Activated CD8-positive, alpha-beta memory T cell treated with anti-CD3 and anti-CD28 coated beads for 24 hours (primary cell): ENCODE results near the gene AK1.

Experiments used
- DNase-seq: peaks from one replicate; pipeline ENCODE4 v3.0.0-alpha.2; 2020

AK1 gene

DNA sequence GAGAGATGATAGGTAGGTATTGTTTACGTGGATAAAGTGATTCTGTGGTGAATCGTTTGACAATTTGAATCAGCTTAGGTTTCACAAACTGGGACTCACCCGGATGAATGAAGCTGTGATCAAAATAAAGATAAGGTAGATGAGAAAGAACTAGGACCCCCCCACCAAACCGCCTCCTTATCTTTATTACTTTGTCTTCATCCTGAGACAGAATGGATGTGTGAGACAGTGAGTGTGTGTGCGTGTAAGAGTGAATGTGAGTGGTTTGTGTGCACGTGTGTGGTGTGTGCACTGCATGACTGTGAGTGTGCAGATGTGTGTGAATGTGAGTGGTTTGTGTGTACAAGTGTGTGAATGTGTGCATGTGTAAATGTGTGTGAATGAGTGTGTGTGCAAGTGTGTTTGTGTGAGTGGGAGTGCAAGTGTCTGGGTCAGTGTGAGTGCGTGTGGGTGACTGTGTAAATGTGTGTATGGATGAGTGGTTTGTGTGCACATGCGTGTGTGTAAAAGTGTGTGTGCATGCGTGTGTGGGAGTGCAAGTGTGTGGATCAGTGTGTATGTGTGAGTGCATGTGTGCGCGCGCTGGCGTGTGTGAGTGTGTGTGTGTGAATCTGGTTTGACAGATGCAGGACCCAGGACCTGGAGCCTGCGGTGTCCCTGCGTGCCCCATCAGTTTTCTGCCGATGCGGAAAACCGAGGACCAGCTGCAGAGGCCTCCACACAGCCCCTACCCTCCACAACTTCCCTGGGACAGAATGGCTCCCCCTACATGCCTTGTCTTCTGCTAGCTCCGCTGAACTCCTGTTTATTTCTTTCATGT, 11.6 kb downstream of the AK1 start:
- DNase-seq, result no peak

DNA sequence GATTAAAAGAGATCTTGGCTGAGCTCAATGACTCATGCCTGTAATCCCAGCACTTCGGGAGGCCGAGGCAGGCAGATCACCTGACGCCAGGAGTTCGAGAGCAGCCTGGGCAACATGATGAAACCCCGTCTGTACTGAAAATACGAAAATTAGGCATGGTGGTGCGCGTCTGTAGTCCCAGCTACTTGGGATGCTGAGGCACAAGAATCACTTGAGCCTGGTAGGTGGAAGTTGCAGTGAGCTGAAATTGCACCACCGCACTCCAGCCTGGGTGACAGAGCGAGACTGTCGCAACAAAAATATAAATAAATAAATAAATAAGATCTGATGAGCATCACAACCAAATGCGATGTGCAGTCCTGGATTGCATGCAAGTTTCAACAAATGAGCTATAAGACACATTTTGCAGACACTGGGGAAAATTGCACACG, 14.3 kb downstream of the AK1 start:
- no peak for DNase-seq

DNA sequence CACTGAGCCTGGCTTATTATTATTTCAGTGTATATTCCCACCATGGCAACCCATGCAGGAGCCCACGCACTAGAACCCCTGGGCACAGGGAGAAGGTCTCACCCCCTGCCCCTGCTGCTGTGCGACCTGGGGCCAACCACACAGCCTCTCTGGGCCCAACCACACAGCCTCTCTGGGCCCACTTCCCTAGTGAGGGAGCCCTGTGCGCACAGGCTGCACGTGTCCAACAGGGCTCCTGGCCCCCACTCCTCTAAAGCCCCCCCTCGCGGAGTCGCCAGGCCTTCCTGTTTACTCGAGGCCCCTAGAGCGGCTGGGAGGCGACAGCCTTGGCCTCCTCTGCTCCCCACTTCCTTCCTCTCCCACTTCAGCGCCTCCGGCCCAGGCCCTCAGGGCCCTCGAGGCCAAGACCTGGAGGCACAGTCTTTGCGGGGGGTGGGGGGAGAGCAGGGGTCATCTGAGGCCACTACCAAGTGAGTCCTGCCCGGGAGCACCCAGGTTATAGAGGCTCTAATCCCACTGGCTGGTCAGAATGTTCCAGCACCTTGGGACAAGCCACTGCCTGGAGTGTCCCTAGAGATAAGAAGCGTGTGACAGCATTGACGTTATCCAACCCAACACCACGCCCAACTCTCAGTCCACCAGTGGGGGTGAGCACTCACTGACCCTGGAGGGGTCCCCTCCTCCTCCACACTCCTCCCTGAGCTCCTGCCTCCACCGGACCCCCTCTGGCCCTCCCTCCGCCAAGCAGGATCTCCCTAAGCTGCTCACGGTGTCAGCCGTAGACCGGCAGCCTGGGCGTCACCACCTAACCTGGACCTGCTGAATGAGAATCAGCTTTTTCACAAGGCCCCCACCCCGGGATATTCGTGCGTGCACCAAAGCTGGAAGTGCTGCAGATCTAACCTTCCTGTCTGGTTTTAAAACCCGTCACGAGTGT, 15.1 kb downstream of the AK1 start:
- peak; percentile 81 for DNase-seq

DNA sequence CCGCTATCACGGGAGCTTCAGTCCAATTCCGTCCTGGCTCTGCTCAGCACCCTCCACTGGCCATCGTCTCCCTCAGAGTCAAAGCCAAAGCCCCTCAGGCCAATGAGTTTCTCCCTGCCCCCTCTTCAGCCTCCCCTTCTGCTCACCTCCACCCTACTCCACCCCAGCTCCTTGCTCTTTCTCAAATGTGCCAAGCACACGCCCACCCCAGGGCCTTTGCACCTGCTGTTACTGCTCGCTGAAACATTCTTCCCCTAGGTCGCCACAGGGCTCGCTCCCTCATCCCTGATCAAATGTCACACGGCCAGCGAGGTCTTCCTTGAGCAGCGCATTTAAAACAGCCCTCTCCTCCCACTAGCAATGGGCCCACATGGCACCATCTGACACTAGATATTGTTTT, 16.7 kb downstream of the AK1 start:
- DNase-seq, result no peak

DNA sequence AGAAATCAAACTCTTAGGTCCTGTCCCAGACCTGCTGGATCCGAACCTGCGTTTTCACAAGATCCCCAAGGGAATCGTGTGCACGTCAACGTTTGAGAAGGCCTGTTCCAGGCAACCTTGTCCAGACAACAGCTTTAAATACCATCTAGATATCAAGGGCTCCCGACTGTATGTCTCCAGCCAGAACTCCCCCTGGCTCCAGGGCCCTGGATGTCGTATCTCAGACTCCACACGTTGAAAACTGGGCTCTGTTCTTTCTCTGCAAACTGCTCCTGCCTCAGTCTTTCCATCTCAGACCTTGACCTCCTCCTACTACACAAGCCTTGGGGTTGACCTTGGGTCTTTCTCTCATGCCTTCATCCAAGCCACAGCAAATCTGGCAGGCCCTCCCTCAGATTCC, 17.2 kb downstream of the AK1 start:
- DNase-seq, result no peak

DNA sequence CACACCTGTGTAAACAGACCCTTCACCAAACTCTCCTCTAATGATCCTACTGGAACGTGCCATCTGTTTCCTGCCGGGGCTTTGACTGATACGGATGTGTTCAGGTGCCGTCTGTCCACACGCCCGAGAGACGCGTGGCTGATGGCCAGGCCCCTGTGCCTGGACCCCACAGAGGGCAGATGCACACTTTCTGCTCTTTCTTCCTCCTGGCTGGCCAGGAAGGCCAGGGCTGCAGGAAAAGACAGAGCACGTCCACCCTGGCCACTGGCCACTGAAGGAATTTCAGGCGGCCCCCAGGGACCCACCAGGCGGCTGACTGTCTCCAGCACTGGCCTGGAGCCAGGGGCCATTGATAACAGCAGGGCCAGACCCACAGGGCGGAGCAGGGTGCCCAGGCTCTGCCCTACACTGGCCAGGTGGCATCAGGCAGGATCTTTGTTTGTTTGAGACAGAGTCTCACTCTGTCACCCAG, 19.4 kb downstream of the AK1 start:
- DNase-seq, result no peak

DNA sequence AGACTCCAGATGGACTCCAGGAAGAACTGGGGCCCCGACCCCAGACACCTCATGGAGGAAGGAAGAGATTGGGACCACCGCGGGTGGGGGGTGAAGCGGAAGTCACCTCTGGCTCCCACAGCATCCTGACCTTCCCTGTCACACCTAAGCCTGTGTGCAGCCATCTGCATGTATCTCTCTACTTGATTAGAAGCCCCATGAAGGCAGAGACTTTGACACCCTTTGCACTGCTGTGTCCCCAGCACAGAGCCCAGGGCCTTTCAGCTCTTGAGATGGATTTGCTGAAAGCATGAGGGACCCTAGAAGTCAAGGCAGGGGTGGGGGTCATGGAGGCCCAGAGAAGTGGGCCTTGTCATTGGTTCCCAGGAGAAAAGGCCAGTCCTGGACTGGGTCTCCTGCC, 20.2 kb downstream of the AK1 start:
- DNase-seq, result no peak

DNA sequence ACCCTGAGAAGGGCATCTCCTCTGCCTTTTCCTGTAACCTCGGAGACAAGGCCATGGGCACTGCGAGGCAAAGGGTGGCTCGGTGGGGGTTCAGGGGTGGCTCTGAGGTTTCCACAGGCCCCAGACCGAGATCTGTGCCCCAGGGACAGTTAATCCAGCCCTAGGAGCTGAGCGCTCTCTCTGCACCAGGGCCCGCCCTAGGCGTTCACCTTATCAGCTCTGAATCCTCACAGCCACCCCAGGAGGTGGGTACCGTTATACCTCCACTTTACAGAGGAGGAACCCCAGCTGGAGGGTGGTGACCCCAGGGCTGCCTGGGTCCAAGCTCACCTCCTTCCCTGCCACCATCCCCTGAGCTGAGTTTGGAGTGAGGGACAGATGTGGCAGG, 20.8 kb downstream of the AK1 start:
- DNase-seq, result no peak

DNA sequence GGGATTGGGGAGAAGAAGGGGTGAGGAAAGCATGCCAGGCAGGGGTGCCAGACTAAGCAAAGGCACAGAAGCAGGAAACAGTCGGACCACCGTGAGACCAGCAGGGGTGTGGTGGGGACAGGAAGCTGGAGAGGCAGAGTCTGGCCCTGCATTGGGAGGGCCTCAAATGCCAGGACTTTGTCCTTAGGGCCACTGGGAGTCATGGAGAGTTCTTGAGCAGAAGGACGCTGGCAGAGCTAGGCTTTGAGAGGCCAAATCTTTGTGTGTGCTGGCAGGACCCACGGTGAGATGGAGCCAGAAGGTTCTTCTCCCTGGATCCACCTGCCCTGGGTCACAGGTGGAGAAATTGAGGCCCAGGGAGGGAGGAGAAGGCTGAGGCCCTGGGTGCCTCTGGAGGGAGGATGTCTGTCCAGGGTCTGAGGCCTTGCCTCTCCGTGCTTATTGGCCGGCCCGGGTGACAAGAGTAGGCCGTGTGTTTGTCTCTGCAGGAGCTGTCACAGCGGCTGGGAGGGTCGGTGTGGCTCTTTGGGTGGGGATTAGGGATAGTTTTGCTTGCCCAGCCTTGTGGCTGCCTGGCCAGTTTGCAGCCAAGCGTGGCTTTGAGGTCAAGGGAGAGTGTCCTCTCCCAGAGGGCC, 21.3 kb downstream of the AK1 start:
- no peak for DNase-seq

DNA sequence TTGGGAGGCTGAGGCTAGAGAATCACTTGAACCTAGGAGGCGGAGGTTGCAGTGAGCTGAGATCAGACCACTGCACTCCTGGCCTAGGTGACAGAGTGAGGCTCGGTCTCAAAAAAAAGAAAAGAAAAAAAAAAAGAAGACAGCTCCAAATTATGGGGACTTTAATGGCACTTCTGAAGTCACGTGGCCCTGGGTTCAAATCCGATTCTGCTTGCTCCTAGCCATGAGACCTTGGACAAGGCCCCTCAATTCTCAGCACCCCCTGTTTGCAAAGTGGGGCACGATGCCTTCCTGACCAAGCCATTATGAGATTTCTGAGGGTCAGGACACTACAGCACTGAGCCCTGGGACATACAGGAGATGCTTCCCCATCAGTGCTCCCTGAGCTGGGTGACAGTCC, 22.0 kb downstream of the AK1 start:
- no peak for DNase-seq

DNA sequence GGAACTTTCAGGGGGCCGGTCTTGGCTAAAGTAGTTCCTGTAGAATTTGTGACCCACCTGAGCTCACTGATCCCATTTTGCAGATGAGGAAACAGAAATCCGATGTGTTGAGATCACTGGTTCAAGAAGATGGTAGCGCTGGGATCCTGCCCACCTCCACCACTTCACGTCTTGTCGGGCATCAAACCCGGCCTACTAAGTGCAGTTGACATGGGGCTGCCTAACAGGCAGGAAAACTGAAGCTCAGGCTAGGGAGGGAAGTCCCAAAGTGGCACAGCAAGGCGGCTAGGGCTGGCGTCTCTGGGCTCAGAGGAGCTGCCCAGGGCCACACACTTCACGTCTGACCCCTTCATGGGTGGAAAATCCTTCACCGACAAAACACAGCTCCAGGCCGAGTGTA, 22.5 kb downstream of the AK1 start:
- DNase-seq, result no peak

DNA sequence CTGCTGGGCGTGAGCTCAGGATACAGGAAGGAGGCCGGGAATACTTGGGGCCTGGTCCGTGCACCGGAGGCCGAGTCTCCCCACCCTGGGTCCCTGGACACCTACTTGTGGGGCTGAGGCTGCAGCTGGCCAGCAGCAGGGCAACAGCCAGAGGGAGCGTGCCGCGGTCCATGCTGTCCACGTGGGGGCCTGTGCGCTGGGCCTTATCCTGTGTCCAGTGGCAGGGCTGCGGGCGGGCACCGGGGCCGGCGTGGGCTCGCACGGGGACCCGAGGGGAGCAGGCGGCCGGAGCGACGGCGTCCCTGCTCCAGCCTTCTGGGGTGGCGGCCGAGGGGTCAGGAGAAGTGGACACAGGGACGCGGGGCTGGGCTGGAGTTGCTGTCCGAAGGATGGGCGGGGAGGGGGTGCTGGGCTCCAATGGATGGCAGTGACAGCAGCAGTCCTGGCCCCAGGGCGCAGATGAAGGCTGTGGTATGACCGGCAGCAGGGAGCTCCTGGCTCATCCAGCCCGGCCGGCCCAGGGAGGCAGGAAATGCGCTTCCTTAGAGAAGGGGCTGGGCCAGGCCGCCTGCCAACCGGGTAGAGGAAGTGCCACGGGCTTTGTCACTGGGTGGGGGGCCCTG, 23.2 kb downstream of the AK1 start, which contains the start of gene ENG:
Gene ENG, minus strand, starts transcription at position 475 of the 623 bp plus-strand sequence. Its CDS starts 303 bp downstream, at position 172.
- peak; percentile 65 for DNase-seq

DNA sequence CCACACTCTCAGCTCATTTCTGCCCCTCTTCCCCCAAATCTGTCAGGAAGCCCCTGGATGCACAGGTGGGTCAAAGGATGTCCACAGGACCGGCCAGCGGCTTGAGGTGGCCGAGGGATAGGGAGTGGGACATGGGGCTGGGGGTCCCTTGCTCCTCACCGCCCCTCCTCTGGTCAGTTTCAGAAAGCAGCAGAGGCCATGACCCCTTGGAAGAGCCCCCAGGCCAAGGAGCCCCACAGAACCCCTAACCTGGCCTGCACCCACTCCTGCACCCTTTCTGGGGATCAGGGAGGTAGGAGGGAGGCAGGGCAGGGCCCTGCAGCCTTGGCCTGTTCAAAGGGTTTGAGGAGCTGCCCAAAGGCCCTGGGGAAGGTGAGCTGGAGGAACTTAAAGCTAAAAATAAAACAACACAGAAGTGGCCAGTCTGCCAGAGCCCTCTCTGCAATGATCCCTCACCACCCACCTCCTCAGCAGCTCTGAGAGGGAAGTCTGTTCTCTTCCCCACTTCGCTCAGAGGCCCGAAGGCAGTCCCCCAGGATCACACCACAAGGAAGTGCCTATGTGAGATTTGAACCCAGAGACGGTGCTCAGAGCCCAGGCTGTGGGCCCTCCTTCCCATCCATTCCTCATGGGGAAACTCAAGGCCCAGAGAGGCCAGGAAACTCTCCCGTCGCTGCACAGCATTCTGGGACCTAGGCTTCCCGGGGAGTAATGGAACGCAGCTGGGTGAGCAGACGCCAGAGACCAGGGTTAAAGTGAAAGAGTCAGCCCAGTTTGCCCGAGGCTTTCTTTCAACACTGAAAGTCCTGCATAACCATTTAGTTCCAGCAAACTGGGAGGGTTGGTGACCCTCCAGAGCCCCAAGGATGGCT, 23.9 kb downstream of the AK1 start:
- DNase-seq, result no peak

DNA sequence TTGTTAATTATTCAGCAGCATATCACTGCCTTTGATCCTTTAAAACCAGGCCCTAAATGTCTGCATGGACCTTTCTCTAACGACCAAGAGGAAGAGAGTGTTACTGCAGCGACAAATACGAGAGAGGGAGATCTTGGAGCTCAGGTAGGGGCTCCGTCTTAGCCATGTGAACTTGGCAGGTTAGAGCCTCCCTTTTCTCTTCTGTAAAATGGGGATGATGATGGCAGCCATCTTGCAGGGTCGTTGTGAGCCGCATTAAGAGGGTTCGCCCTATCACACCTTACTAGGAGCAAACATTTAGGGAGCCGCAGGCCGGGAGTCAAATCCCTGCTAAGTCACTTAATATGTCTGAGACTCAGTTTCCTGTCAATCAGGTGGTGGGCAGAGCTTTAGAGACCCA, 24.6 kb downstream of the AK1 start:
- DNase-seq, result no peak

DNA sequence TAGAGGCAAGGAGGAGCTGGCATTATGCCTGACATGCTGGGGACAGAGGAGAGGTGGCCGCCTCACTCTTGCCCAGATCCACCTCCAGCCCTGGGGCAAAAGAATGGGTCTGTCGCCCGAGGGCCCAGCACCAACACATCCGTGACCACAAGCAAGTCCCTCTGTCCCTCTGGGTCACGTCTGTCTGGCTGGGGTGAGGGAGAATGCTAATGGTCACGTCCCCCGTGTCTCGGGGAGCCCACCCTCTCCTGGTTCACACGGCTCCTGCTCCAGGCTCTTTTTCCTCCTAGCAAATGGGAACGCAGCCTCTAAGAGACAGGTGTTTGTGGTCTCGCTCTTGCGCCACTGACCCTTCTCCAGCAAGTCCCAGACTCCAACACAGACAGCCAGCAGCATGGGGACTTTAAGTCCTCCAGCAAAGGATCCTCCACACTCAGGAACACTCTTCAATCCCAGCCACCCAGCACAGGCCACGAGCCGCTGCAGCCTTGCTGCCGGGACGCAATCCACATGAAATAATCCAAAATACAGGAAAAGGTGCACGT, 27.1 kb downstream of the AK1 start:
- no peak for DNase-seq

DNA sequence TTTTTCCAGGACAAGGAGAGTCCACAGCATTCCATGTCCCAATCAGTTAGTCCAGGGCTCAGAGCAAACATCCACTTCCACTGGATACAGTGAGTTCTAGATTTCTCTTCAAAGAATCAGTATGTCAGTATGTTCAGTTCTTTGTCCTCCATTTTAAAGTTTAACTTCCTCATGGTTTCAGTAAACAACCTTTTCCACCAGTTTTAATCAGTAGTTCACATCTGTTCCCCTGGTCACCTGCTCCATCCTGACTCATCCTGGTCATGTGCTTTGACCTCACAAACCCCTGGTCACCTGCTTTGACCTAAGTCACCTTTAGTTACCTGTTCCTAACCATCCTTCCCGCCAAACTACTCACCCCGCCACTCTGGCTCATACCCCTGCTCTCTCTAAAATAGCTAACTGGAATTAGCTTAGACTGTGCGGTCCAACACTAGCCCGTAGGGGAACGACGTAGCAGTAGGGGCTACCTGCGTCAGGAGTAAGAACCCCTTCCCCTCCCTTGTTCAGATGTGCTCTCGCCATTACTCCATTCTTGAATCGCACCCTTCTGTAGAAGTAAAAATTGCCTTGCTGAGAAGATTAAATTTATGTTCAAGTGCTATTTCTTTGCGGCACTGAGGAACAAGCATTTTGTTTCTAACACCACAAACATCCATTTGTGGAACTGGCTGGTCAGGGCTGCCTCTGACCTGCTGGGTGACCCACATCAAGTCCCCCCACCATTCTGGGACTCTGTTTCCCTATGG, 28.5 kb downstream of the AK1 start:
- DNase-seq, result no peak

DNA sequence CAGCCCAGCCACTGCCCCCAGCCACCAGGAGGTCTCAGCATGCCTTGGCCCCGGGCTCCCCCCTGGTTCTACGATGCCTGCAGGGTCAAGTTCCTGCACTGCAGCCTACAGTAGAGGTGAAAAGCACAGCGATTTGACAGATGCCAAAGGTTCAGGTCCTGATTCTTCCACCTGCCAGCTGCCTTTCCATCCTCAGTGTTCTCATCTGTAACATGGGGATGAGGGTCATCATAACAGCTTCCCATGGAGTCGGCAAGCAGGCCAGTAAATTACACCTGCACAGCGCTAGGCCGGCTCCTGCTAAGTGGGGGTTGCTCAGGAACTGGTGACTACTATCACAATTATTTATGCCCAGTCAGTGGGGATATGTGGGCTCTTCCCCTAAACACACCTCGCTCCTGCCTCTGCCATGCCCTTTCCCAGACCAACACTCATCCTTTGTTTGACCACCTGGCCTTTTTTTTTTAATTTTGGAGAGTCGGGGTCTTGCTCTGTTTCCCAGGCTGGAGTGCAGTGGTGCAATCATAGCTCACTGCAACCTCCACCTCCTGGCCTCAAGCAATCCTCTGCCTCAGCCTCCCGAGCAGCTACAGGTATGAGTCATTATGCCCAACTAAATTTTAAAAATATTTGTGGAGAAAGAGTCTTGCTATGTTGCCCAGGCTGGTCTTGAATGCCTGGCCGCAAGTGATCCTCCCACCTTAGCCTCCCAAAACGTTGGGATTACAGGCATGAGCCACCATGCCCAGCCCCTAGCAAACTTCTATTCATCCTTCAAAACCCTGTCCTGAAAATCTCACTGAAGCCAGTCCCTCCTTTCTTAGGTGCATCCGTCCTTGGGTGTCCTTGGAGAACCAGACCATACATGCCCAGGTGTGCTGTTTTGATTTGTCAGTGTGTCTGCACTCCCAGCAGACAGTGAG, 29.4 kb downstream of the AK1 start:
- DNase-seq, result no peak

DNA sequence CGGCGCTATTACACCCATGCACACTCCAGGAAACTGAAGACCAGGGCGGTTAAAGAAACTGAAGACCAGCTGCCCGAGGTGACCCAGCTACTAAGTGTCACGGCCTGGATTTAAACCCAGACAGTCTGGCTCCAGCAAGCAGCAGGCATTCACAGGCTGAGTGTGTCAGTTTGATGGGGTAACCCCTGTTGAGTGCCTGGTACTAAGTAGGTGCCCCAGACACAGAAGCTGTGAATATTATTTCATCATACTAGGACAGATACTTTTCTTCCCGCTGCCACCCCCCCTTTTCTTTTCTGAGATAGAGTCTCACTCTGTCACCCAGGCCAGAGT, 30.3 kb downstream of the AK1 start:
- DNase-seq, result no peak

DNA sequence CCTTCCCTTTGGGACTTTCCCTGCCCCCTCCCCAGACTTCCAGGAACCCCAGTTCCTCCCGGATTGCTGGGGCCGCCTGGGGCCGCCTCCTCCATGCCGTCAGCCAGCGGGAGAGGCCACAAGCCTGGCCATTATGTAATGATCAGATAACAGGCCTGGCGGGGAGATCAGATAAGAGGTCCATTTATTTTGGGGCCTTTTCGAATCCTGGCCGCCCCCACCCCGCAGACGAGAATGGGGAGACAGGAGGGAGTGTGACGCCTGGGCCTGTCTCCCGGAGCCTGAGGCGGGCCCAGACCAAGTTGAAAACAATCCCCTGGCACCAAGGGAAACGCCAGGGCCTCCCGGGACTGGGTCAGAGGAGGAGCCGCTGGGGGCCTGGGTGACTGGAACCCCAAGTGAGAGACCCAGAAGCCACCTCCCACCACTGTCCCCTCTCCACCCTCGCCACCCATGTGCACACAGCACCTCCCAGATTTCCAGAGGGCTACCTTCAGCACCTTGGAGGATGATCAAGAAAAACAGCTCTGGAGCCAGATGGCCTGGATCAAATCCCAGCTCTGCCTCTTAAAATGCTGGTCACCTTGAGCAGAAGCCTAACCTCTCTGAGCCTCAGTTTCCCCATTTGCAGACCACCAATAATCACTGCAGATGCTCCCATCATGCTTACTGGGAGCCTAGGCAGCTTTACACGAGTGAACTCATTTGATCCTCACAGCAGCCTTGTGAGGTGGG, 30.9 kb downstream of the AK1 start:
- no peak for DNase-seq
